ENCODE data around the gene NOX4. TPM values are rescaled to one million over a fixed set of nuclear protein-coding genes. Genes with fewer than 3 reads are reported as not detected.
"Not testable (repeated sequence)": the region's sequence is repeated elsewhere in the genome, so short reads cannot be mapped to it uniquely, and the experiment has no call there.

The NOX4 gene
- total and polyA plus RNA-seq, 2 of the 8 experiments (the other 6 are each of a cell fraction or from before 2014, with no cell fraction given) = 2.0 to 2.3 TPM

GRCh38 chr11:89340450-89340849 is 150.7 kb downstream of the NOX4 start:
- DNase-seq (ENCODE audit: low read depth in 1 of 2, low spot score in 2 of 2); H2BK15ac ChIP-seq (ENCODE audit: low read length); H3K4me2 ChIP-seq (ENCODE audit: insufficient read depth in 1 of 2, low read depth in 2 of 2, low read length in 2 of 2); FAIRE-seq; H3K56ac ChIP-seq (replicated peaks; ENCODE audit: insufficient read length, low read depth, low read length); H4K91ac ChIP-seq (replicated peaks; ENCODE audit: insufficient read length, low read length); H2BK5ac ChIP-seq (ENCODE audit: low read depth, low read length); H4K20me1 ChIP-seq (replicated peaks in 1 of 2; ENCODE audit: control insufficient read depth in 1 of 2, insufficient read depth in 2 of 2, low read length in 2 of 2); H3K79me1 ChIP-seq (ENCODE audit: low read depth, low read length); CTCF ChIA-PET (ENCODE audit: partially characterized antibody); H3K9ac ChIP-seq (replicated peaks in 1 of 4; ENCODE audit: extremely low read depth in 1 of 4, low read depth in 3 of 4, low read length in 3 of 4); H3K4ac ChIP-seq (replicated peaks; ENCODE audit: insufficient read length, low read depth, low read length); H3K4me3 ChIP-seq (ENCODE audit: extremely low read depth in 1 of 4, insufficient read depth in 2 of 4, low read depth in 3 of 4, low read length in 4 of 4); H3K18ac ChIP-seq (ENCODE audit: extremely low read depth, low read length); H2AFZ ChIP-seq (ENCODE audit: low read length); H3K27ac ChIP-seq (ENCODE audit: low read depth, low read length); H3K14ac ChIP-seq (ENCODE audit: insufficient read length); POLR2A ChIA-PET (ENCODE audit: partially characterized antibody); H2AK5ac ChIP-seq (ENCODE audit: low read depth, low read length); H2BK12ac ChIP-seq (ENCODE audit: low read depth, low read length); H3K36me3 ChIP-seq (ENCODE audit: control insufficient read depth in 2 of 4, insufficient read depth in 4 of 4, low read length in 3 of 4); H3K23me2 ChIP-seq (ENCODE audit: low read depth, low read length); H3K9me3 ChIP-seq (ENCODE audit: insufficient read depth in 2 of 2, low read depth in 1 of 2, low read length in 1 of 2); H4K5ac ChIP-seq (ENCODE audit: insufficient read length, low read depth, low read length); H3K4me1 ChIP-seq (replicated peaks in 1 of 4; ENCODE audit: control insufficient read depth in 3 of 4, insufficient read depth in 4 of 4, low read length in 3 of 4); H2BK120ac ChIP-seq (replicated peaks; ENCODE audit: low read depth, low read length); H2BK20ac ChIP-seq (ENCODE audit: low read length); H4K8ac ChIP-seq (ENCODE audit: extremely low read depth, insufficient read depth, low read length); H3K23ac ChIP-seq (ENCODE audit: insufficient read length); H3K27me3 ChIP-seq (replicated peaks in 1 of 4; ENCODE audit: control insufficient read depth in 3 of 4, extremely low read depth in 1 of 4, insufficient read depth in 3 of 4, low read length in 3 of 4); H3K79me2 ChIP-seq (ENCODE audit: control insufficient read depth in 1 of 2, insufficient read depth in 2 of 2, low read length in 2 of 2): not testable (repeated sequence)

- DNase-seq (ENCODE audit: low read depth in 1 of 2, low spot score in 2 of 2) = not testable (repeated sequence)
Measured at GRCh38 chr11:89338073-89338472, 153.1 kb downstream of the NOX4 start.

More at GRCh38 chr11:89338073-89338472, 153.1 kb downstream of the NOX4 start:
- H4K20me1 ChIP-seq (replicated peaks in 1 of 2; ENCODE audit: control insufficient read depth in 1 of 2, insufficient read depth in 2 of 2, low read length in 2 of 2); H2BK12ac ChIP-seq (ENCODE audit: low read depth, low read length); H3K9me3 ChIP-seq (ENCODE audit: insufficient read depth in 2 of 2, low read depth in 1 of 2, low read length in 1 of 2); H3K4me3 ChIP-seq (ENCODE audit: extremely low read depth in 1 of 4, insufficient read depth in 2 of 4, low read depth in 3 of 4, low read length in 4 of 4); H2AK5ac ChIP-seq (ENCODE audit: low read depth, low read length); FAIRE-seq; H3K79me1 ChIP-seq (ENCODE audit: low read depth, low read length); H3K27ac ChIP-seq (ENCODE audit: low read depth, low read length); H3K4me2 ChIP-seq (ENCODE audit: insufficient read depth in 1 of 2, low read depth in 2 of 2, low read length in 2 of 2); H3K79me2 ChIP-seq (ENCODE audit: control insufficient read depth in 1 of 2, insufficient read depth in 2 of 2, low read length in 2 of 2); H3K9ac ChIP-seq (replicated peaks in 1 of 4; ENCODE audit: extremely low read depth in 1 of 4, low read depth in 3 of 4, low read length in 3 of 4); H4K91ac ChIP-seq (replicated peaks; ENCODE audit: insufficient read length, low read length); H3K4me1 ChIP-seq (replicated peaks in 1 of 4; ENCODE audit: control insufficient read depth in 3 of 4, insufficient read depth in 4 of 4, low read length in 3 of 4); H3K23ac ChIP-seq (ENCODE audit: insufficient read length); H2BK120ac ChIP-seq (replicated peaks; ENCODE audit: low read depth, low read length); H2BK15ac ChIP-seq (ENCODE audit: low read length); CTCF ChIA-PET (ENCODE audit: partially characterized antibody); H3K18ac ChIP-seq (ENCODE audit: extremely low read depth, low read length); H4K8ac ChIP-seq (ENCODE audit: extremely low read depth, insufficient read depth, low read length); H3K36me3 ChIP-seq (ENCODE audit: control insufficient read depth in 2 of 4, insufficient read depth in 4 of 4, low read length in 3 of 4); H3K56ac ChIP-seq (replicated peaks; ENCODE audit: insufficient read length, low read depth, low read length); H2BK20ac ChIP-seq (ENCODE audit: low read length); POLR2A ChIA-PET (ENCODE audit: partially characterized antibody); H3K27me3 ChIP-seq (replicated peaks in 1 of 4; ENCODE audit: control insufficient read depth in 3 of 4, extremely low read depth in 1 of 4, insufficient read depth in 3 of 4, low read length in 3 of 4); H2AFZ ChIP-seq (ENCODE audit: low read length); H2BK5ac ChIP-seq (ENCODE audit: low read depth, low read length); H3K14ac ChIP-seq (ENCODE audit: insufficient read length); H3K23me2 ChIP-seq (ENCODE audit: low read depth, low read length); H4K5ac ChIP-seq (ENCODE audit: insufficient read length, low read depth, low read length); H3K4ac ChIP-seq (replicated peaks; ENCODE audit: insufficient read length, low read depth, low read length): not testable (repeated sequence)
- WGBS, 2 experiments (ENCODE audit: extremely low coverage in 1 of 2, insufficient coverage in 1 of 2, insufficient read length in 1 of 2, insufficient replicate concordance in 2 of 2, low coverage in 1 of 2, low lambda C conversion rate in 2 of 2, missing lambda C conversion rate in 1 of 2) = 91% methylated on average over 2 of the region's 2 CpGs; no CpG with 5 or more reads in 1 of the 2 experiments

All from H1 (cell line).